HepG2 (cell line): Measurements from ENCODE around the gene BICDL2. TPM values are rescaled to one million over a fixed set of nuclear protein-coding genes. Genes with fewer than 3 reads are reported as not detected.

Experiments
- ATAC-seq: fragments of 200-7000 bp; cut with Tn5 transposase; 3 replicates; pipeline ENCODE4 v1.9.1; 2020; ENCODE audit warnings: mild to moderate bottlenecking, moderate library complexity
- BruUV-seq: library from RNA; stranded (reverse); fragments of 400-500 nt; replicated peaks from 2 replicates; lab custom pipeline; 2021; lab: Mats Ljungman, UMichigan
- CTCF ChIA-PET: fragments of 300-600 bp; formaldehyde crosslinking; extraction: SDS; loops from one replicate; lab custom pipeline; 2021; ENCODE audit warnings: low total read pairs, inconsistent platforms, low intra/inter-chr PET ratio; lab: Yijun Ruan, JAX
- POLR2A ChIA-PET: fragments of 350-600 bp; sonication (Branson Sonifier 250); formaldehyde crosslinking; loops from one replicate; lab custom pipeline; 2020; ENCODE audit warnings: antibody characterized with exemption, inconsistent platforms; lab: Yijun Ruan, JAX
- DNase-seq: peaks from one replicate; pipeline ENCODE4 v3.0.0-alpha.2; 2015; ENCODE audit warnings: low spot score
- FAIRE-seq: peaks from 3 replicates; lab custom pipeline; 2011; peaks lifted over from hg19 to GRCh38; lab: Jason Lieb, UNC
- H2AFZ ChIP-seq: one replicate; pipeline ENCODE4 v1.6.1; 2011; ENCODE audit warnings: low read length, inconsistent platforms
- H3K27ac ChIP-seq: fragments of 300-600 bp; 3 replicates; pipeline ENCODE4 v1.8.0; 2011; ENCODE audit warnings: mixed run types, mild to moderate bottlenecking, mixed read lengths, low read length, inconsistent platforms; ENCODE audit not compliant: insufficient read depth; ENCODE audit errors: extremely low read length
- H3K27me3 ChIP-seq, 2 experiments: fragments of 200-600 bp in 1 of 2; 2 replicates in 1 of 2; 3 replicates in 1 of 2; pipeline versions ENCODE4 v1.6.0 to v1.8.0; 2011; ENCODE audit warnings: low read length in 2 of 2, mild to moderate bottlenecking in 2 of 2, moderate library complexity in 2 of 2, inconsistent platforms in 1 of 2; ENCODE audit not compliant: insufficient read depth in 2 of 2, control insufficient read depth in 1 of 2
- H3K36me3 ChIP-seq, 2 experiments: fragments of 200-600 bp in 1 of 2; replicated peaks in 1 of 2; 2 replicates in 1 of 2; 3 replicates in 1 of 2; pipeline versions ENCODE4 v1.5.1 to v1.8.0; 2011; ENCODE audit warnings: low read length in 2 of 2, inconsistent platforms in 1 of 2; ENCODE audit not compliant: insufficient read depth in 2 of 2, control insufficient read depth in 1 of 2
- H3K4me1 ChIP-seq: 2 replicates; pipeline ENCODE4 v1.5.1; 2012; ENCODE audit warnings: low read length, inconsistent platforms; ENCODE audit not compliant: insufficient read depth
- H3K4me2 ChIP-seq: 2 replicates; pipeline ENCODE4 v1.6.0; 2011; ENCODE audit warnings: low read depth, low read length, inconsistent platforms
- H3K4me3 ChIP-seq, 3 experiments: fragments of 200-600 bp in 1 of 3; sonication (generic), shearing (Covaris generic) in 1 of 3; replicated peaks in 1 of 3; 2 replicates each; pipeline ENCODE4 v1.5.1; 2011 to 2016; ENCODE audit warnings: low read length in 3 of 3, inconsistent platforms in 2 of 3, low read depth in 2 of 3, mild to moderate bottlenecking in 2 of 3, control low read depth in 1 of 3, mixed read lengths in 1 of 3; ENCODE audit not compliant: insufficient read depth in 1 of 3
- H3K79me2 ChIP-seq: one replicate; pipeline ENCODE4 v1.6.1; 2011; ENCODE audit warnings: low read length, inconsistent platforms; ENCODE audit not compliant: insufficient read depth
- H3K9ac ChIP-seq: 2 replicates; pipeline ENCODE4 v1.6.0; 2011; ENCODE audit warnings: mild to moderate bottlenecking, low read depth, low read length, inconsistent platforms; ENCODE audit not compliant: insufficient read depth
- H3K9me3 ChIP-seq: 2 replicates; pipeline ENCODE4 v1.5.1; 2012; ENCODE audit warnings: mild to moderate bottlenecking, low read length
- H4K20me1 ChIP-seq: 2 replicates; pipeline ENCODE4 v1.6.0; 2011; ENCODE audit warnings: inconsistent platforms, mild to moderate bottlenecking, low read length, moderate library complexity; ENCODE audit not compliant: insufficient read depth
- AHDC1 ChIP-seq: sonication (generic); formaldehyde crosslinking; IDR thresholded peaks from 2 replicates; pipeline ENCODE4 v1.5.1; 2020; ENCODE audit warnings: mild to moderate bottlenecking, missing genetic modification reagents, borderline replicate concordance
- CENPBD1 ChIP-seq: sonication (generic); formaldehyde crosslinking; IDR thresholded peaks from 2 replicates; pipeline ENCODE4 v1.8.0; 2022; ENCODE audit warnings: missing genetic modification reagents, low read depth, mild to moderate bottlenecking, borderline replicate concordance
- HNRNPUL1 ChIP-seq: fragments of 200-400 bp; formaldehyde crosslinking; IDR thresholded peaks from 2 replicates; pipeline ENCODE4 v1.6.1; 2017; ENCODE audit warnings: low read depth, mild to moderate bottlenecking, low read length, moderate library complexity
- KLF13 ChIP-seq: sonication (generic); formaldehyde crosslinking; IDR thresholded peaks from 2 replicates; pipeline ENCODE4 v1.4.0; 2020; ENCODE audit warnings: mild to moderate bottlenecking, missing genetic modification reagents
- PAWR ChIP-seq: sonication (generic); formaldehyde crosslinking; IDR thresholded peaks from 2 replicates; pipeline ENCODE4 v1.4.0; 2020; ENCODE audit warnings: missing genetic modification reagents, mild to moderate bottlenecking, borderline replicate concordance
- SATB2 ChIP-seq: sonication (generic); formaldehyde crosslinking; IDR thresholded peaks from 2 replicates; pipeline ENCODE4 v1.5.0; 2020; ENCODE audit warnings: missing genetic modification reagents
- THAP8 ChIP-seq: sonication (generic); formaldehyde crosslinking; IDR thresholded peaks from 2 replicates; pipeline ENCODE4 v1.5.1; 2020; ENCODE audit warnings: missing genetic modification reagents, mild to moderate bottlenecking, borderline replicate concordance
- TMF1 ChIP-seq: sonication (generic); formaldehyde crosslinking; IDR thresholded peaks from 2 replicates; pipeline ENCODE4 v1.8.1; 2022; ENCODE audit warnings: low read depth, missing genetic modification reagents
- ZBTB1 ChIP-seq: sonication (generic); formaldehyde crosslinking; IDR thresholded peaks from 2 replicates; pipeline ENCODE4 v1.4.0; 2020; ENCODE audit warnings: missing genetic modification reagents, borderline replicate concordance
- ZNF430 ChIP-seq: sonication (generic); formaldehyde crosslinking; IDR thresholded peaks from 2 replicates; pipeline ENCODE4 v1.9.0; 2021; ENCODE audit warnings: mild to moderate bottlenecking, missing genetic modification reagents
- ZNF557 ChIP-seq: sonication (generic); formaldehyde crosslinking; IDR thresholded peaks from 2 replicates; pipeline ENCODE4 v1.4.0; 2020; ENCODE audit warnings: missing genetic modification reagents
- ZNF580 ChIP-seq: IDR thresholded peaks from 2 replicates; pipeline ENCODE4 v1.6.1; 2016; ENCODE audit warnings: low read depth, borderline replicate concordance
- ZNF607 ChIP-seq: sonication (generic); formaldehyde crosslinking; IDR thresholded peaks from 2 replicates; pipeline ENCODE4 v1.5.1; 2020; ENCODE audit warnings: missing genetic modification reagents, mild to moderate bottlenecking, borderline replicate concordance
- ZNF839 ChIP-seq: sonication (generic); formaldehyde crosslinking; IDR thresholded peaks from 2 replicates; pipeline ENCODE4 v1.4.0; 2020; ENCODE audit warnings: missing genetic modification reagents, mild to moderate bottlenecking, borderline replicate concordance
- ZSCAN12 ChIP-seq: sonication (generic); formaldehyde crosslinking; IDR thresholded peaks from 2 replicates; pipeline ENCODE4 v1.9.0; 2021; ENCODE audit warnings: mild to moderate bottlenecking, missing genetic modification reagents
- ZSCAN29 ChIP-seq: sonication (generic); formaldehyde crosslinking; conservative IDR thresholded peaks from 2 replicates; pipeline ENCODE4 v1.4.0; 2020; ENCODE audit warnings: mild to moderate bottlenecking, missing genetic modification reagents
- ZZZ3 ChIP-seq: sonication (generic); formaldehyde crosslinking; IDR thresholded peaks from 2 replicates; pipeline ENCODE4 v1.4.0; 2020; ENCODE audit warnings: missing genetic modification reagents, mild to moderate bottlenecking, borderline replicate concordance
- WGBS: methylation state at CpG from one replicate; pipeline ENCODE4 v1.1.6; 2017; ENCODE audit warnings: low lambda C conversion rate; 5-methylcytosine and 5-hydroxymethylcytosine counted together
- in situ Hi-C: cut with HindIII; loops from 2 replicates; pipeline ENCODE4 v1.10.0; 2017; ENCODE audit warnings: low pct_unique_long_range_greater_than_20kb; ENCODE audit not compliant: extremely low pct_ligation_motif_present
- intact Hi-C: fragments of 100-400 bp; cut with micrococcal nuclease; formaldehyde crosslinking; loops from one replicate; pipeline ENCODE4 v1.10.0; 2022; ENCODE audit not compliant: unreplicated experiment
- polyA plus RNA-seq, 8 experiments: library from polyadenylated mRNA; depleted of rRNA in 3 of 8; stranded (reverse) in 7 of 8; unstranded in 1 of 8; fragments of >200 nt; fragmentation: Illumina TruSeq in 4 of 8; extraction: Trizol in 4 of 8; gene quantifications; 2 replicates each; pipeline versions ENCODE4 v1.2.1 to v1.2.3, GENCODE V29; 2011 to 2016; ENCODE audit warnings: low read depth in 4 of 8, missing spikeins in 1 of 8, mixed read lengths in 1 of 8; ENCODE audit not compliant: insufficient read depth in 1 of 8
- total RNA-seq, 5 experiments: library from RNA; depleted of rRNA; stranded (reverse); fragments of >200 nt; fragmentation: Illumina TruSeq; extraction: Trizol; gene quantifications; 2 replicates each; pipeline ENCODE4 v1.2.3, GENCODE V29; 2016; ENCODE audit warnings: low read depth in 1 of 5

BICDL2 gene
- total and polyA plus RNA-seq, 2 of the 13 experiments (the other 11 are each of a cell fraction or from before 2014, with no cell fraction given), result 0.12 TPM; not detected in 1

- no peak for TF ChIP-seq ZNF580 (CRISPR knock-in tag)
Measured at GRCh38 chr16:3080024-3080423, 43.3 kb upstream of the BICDL2 start (continued).

- ATAC-seq (no peak), DNase-seq (no peak), FAIRE-seq (no peak)
- Histone ChIP-seq H2AFZ (no peak overlapping the region), H3K4me2 (no peak overlapping the region), H3K36me3 (no peaks in the 10 kb centered on the region), H3K27me3 (peaks cover 4 to 16% of the 10 kb centered on the region in 2 experiments; a peak in 3 of 5 replicates), H3K4me3 (no peak overlapping the region), H3K79me2 (no peaks in the 10 kb centered on the region), H3K4me1 (peaks cover 9% of the 10 kb centered on the region), H3K27ac (no peak overlapping the region), H3K9ac (no peak overlapping the region), H3K9me3 (no peaks in the 10 kb centered on the region), H4K20me1 (no peaks in the 10 kb centered on the region)
- ChIA-PET POLR2A (interaction anchor here (3.0 to 3.8 kb wide), 2 partner anchors 11 to 12 kb away, joined by 8 to 20 read pairs; partner anchors contain the start of gene IL32), CTCF (no interaction called here)
- 50% methylated on average over 4 of the region's 6 CpGs for WGBS
- in situ Hi-C loops, result no loop called here
- intact Hi-C loops, result no loop called here
- no TSS peak for BruUV-seq
- TF ChIP-seq AHDC1, result no peak
- no peak for TF ChIP-seq ZNF607
- TF ChIP-seq ZBTB1, result no peak
- TF ChIP-seq ZNF430, result no peak
- TF ChIP-seq TMF1 (CRISPR knock-in tag), result no peak
- TF ChIP-seq ZNF557 (CRISPR knock-in tag), result no peak
- no peak for TF ChIP-seq ZNF839 (CRISPR knock-in tag)
- no peak for TF ChIP-seq THAP8 (CRISPR knock-in tag)
- no peak for TF ChIP-seq ZSCAN12 (CRISPR knock-in tag)
- TF ChIP-seq ZSCAN29 (CRISPR knock-in tag), result no peak
- no peak for TF ChIP-seq CENPBD1 (CRISPR knock-in tag)
- no peak for TF ChIP-seq SATB2 (CRISPR knock-in tag)
- TF ChIP-seq ZZZ3 (CRISPR knock-in tag), result no peak
- TF ChIP-seq KLF13 (CRISPR knock-in tag), result no peak
- TF ChIP-seq PAWR, result no peak
- no peak for TF ChIP-seq HNRNPUL1
Measured at GRCh38 chr16:3076577-3076976, 39.8 kb upstream of the BICDL2 start.
